GM21786 (cell line): Measurements from ENCODE around the gene ALDH8A1.

Experiments used
- ATAC-seq: cut with Tn5 transposase; IDR thresholded peaks from one replicate; pipeline ENCODE4 v1.9.1; 2021; ENCODE audit not compliant: unreplicated experiment

The ALDH8A1 gene

GRCh38 chr6:134873500-134874388 is 76.2 kb downstream of the ALDH8A1 start:
- ATAC-seq: peak; percentile 35

- peak; percentile 76 for ATAC-seq
Observed at GRCh38 chr6:134870677-134871498, 79.0 kb downstream of the ALDH8A1 start.

- no peak for ATAC-seq
Observed at GRCh38 chr6:134868812-134869211, 81.1 kb downstream of the ALDH8A1 start.
